IMR-90 (cell line): ENCODE measurements around the gene LMOD2.

Experiments used
- CEBPB ChIP-seq: IDR thresholded peaks from 2 replicates; pipeline ENCODE4 v1.6.1; 2012; ENCODE audit warnings: low read depth, low read length, improper control_type of control experiment
- CTCF ChIP-seq: conservative IDR thresholded peaks from 2 replicates; pipeline ENCODE4 v1.5.1; 2012; ENCODE audit warnings: mild to moderate bottlenecking, low read depth, low read length, improper control_type of control experiment
- POLR2A ChIP-seq: IDR thresholded peaks from 2 replicates; pipeline ENCODE4 v1.6.1; 2012; ENCODE audit warnings: mild to moderate bottlenecking, low read depth, low read length
- SMC3 ChIP-seq: fragments of 150-350 bp; IDR thresholded peaks from 2 replicates; pipeline ENCODE4 v1.6.1; 2016; ENCODE audit warnings: low read depth, mild to moderate bottlenecking, antibody characterized with exemption, low read length, moderate library complexity

GRCh38 chr7:123669485-123669884 is 13.8 kb downstream of the LMOD2 start:
- TF ChIP-seq CTCF = no peak
- TF ChIP-seq POLR2A = no peak
- no peak for TF ChIP-seq CEBPB
- TF ChIP-seq SMC3 = no peak
